Fibroblast of lung (primary cell): ENCODE measurements around the gene EFHC1. TPM values are rescaled to one million over a fixed set of nuclear protein-coding genes. Genes with fewer than 3 reads are reported as not detected.
A peak's percentile ranks its signal among the peaks of the same experiment; 100 is the strongest.

ENCODE experiments used
- DNase-seq, 2 donors: peaks; one replicate each; pipeline versions ENCODE4 v3.0.0 to v3.0.0-alpha.2; 2010; ENCODE audit warnings: low read depth in 2 of 2
- H2AFZ ChIP-seq: 2 replicates; pipeline ENCODE4 v1.5.1; 2012; ENCODE audit warnings: low read length, control low read depth, inconsistent platforms
- H3K27ac ChIP-seq: 2 replicates; pipeline ENCODE4 v1.5.1; 2011; ENCODE audit warnings: low read length, control low read depth; ENCODE audit not compliant: insufficient read depth
- H3K27me3 ChIP-seq: 2 replicates; pipeline ENCODE4 v1.5.1; 2011; ENCODE audit warnings: mild to moderate bottlenecking, low read length; ENCODE audit not compliant: control insufficient read depth, insufficient read depth
- H3K36me3 ChIP-seq: 2 replicates; pipeline ENCODE4 v1.5.1; 2011; ENCODE audit warnings: low read length; ENCODE audit not compliant: control insufficient read depth, insufficient read depth
- H3K4me1 ChIP-seq: 2 replicates; pipeline ENCODE4 v1.5.1; 2011; ENCODE audit warnings: low read length; ENCODE audit not compliant: control insufficient read depth, insufficient read depth; ENCODE audit errors: extremely low read depth
- H3K4me2 ChIP-seq: 2 replicates; pipeline ENCODE4 v1.5.1; 2011; ENCODE audit warnings: low read length, control low read depth; ENCODE audit not compliant: insufficient read depth; ENCODE audit errors: extremely low read depth
- H3K4me3 ChIP-seq, 4 experiments: fragments of 200-600 bp in 1 of 4; sonication (generic) in 1 of 4; replicated peaks in 1 of 4; 2 replicates each; pipeline ENCODE4 v1.5.1; 2011 to 2016; ENCODE audit warnings: low read length in 4 of 4, low read depth in 3 of 4, mild to moderate bottlenecking in 3 of 4, control low read depth in 2 of 4, inconsistent platforms in 1 of 4, mixed read lengths in 1 of 4; ENCODE audit not compliant: insufficient read depth in 1 of 4; ENCODE audit errors: control extremely low read depth in 1 of 4
- H3K79me2 ChIP-seq: 2 replicates; pipeline ENCODE4 v1.5.1; 2012; ENCODE audit warnings: mild to moderate bottlenecking, low read length, inconsistent platforms; ENCODE audit not compliant: control insufficient read depth, insufficient read depth
- H3K9ac ChIP-seq: 2 replicates; pipeline ENCODE4 v1.5.1; 2011; ENCODE audit warnings: mild to moderate bottlenecking, low read length, control low read depth; ENCODE audit not compliant: insufficient read depth
- H3K9me3 ChIP-seq: 2 replicates; pipeline ENCODE4 v1.5.1; 2012; ENCODE audit warnings: low read depth, low read length; ENCODE audit not compliant: control insufficient read depth, insufficient read depth
- H4K20me1 ChIP-seq: 2 replicates; pipeline ENCODE4 v1.5.1; 2011; ENCODE audit warnings: low read length; ENCODE audit not compliant: control insufficient read depth, insufficient read depth; ENCODE audit errors: extremely low read depth
- CTCF ChIP-seq, 2 donors: IDR thresholded peaks in 1 of 2; conservative IDR thresholded peaks in 1 of 2; 1 replicate in 1 of 2; 2 replicates in 1 of 2; pipeline ENCODE4 v1.5.1; 2011 to 2012; ENCODE audit warnings: low read length in 2 of 2, control low read depth in 1 of 2, inconsistent platforms in 1 of 2, low read depth in 1 of 2, mild to moderate bottlenecking in 1 of 2
- EZH2 ChIP-seq: IDR thresholded peaks from 2 replicates; pipeline ENCODE4 v1.5.1; 2012; ENCODE audit warnings: low read length, control low read depth, mild to moderate bottlenecking; ENCODE audit errors: missing control alignments
- polyA plus RNA-seq, 2 donors: library from polyadenylated mRNA; depleted of rRNA in 1 of 2; stranded (reverse) in 1 of 2; unstranded in 1 of 2; fragments of >200 nt; gene quantifications; 2 replicates each; pipeline ENCODE4 v1.2.1, GENCODE V29; 2011 to 2012; ENCODE audit warnings: missing spikeins in 1 of 2
- total RNA-seq: library from RNA; depleted of rRNA; stranded (reverse); fragments of >200 nt; gene quantifications from 2 replicates; pipeline ENCODE4 v1.2.1, GENCODE V29; 2014

The EFHC1 gene
- total and polyA plus RNA-seq, 2 donors (not counting 1 experiment from before 2014, with no cell fraction given) = 29.4 to 32.9 TPM

DNA sequence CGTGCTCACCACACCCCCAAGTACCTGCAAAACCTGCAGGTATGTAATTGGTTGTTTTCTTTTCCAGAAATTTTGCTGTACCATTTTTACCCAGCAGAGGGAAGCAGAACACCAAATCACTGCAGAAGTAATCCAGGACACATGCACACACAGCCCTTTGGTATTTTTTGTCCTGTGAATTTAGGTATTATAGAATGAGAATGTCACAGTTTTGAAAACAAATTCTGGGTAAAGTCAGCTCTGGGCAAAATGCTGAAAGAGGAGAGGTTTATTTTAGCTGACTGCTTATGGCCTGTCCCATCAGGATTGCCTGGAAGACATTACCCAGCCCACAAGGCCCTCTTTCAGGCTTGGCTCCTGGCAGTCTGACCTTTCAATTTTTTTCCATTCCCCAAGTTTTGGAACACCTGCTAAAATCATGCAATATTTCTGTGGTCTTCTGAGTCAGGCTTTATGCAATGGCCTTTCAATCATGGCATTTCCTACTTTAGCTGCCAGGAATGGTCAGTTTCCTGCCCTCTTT, 3.5 kb upstream of the EFHC1 start:
- Histone ChIP-seq H3K79me2 (peaks cover 5% of the 10 kb centered on the region), H3K36me3 (no peaks in the 10 kb centered on the region), H3K27me3 (no peaks in the 10 kb centered on the region), H3K4me3 (no peak overlapping the region), H3K4me1 (peaks cover 12% of the 10 kb centered on the region), H3K27ac (peak overlapping the region; percentile 44), H3K4me2 (no peak overlapping the region), H4K20me1 (no peaks in the 10 kb centered on the region), H2AFZ (no peak overlapping the region), H3K9me3 (no peaks in the 10 kb centered on the region), H3K9ac (no peak overlapping the region)
- peak; percentile 66 to 78 for DNase-seq
- TF ChIP-seq EZH2 (no peak), CTCF (conservative IDR thresholded peaks at IDR 0.05 in 1 of 2, IDR thresholded peaks at IDR 0.05 in 1 of 2; ENCODE audit: low read depth in 1 of 2, low read length in 2 of 2) (peak; percentile 73 to 79)

DNA sequence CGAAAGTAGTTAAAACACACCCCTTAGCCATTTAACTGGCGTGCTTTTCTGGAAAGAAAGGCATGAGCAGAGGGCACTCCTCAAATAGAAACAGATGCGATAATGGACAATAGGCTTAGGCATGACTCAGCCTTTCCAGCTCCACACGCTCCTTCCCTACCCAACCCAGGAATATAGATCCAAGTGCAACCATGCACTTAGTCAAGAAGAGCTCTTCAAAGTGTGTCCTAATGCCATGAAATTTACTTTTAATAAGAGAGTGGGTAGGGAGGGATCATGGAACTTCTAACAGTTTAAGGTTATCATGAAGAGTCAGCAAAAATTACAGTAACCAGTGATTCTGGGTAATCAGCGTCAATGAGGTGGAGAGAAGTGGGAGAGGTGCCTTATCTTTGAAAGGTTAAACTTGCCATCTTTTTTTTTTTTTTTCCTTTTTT, 2.4 kb upstream of the EFHC1 start:
- Histone ChIP-seq H4K20me1 (no peaks in the 10 kb centered on the region), H2AFZ (no peak overlapping the region), H3K79me2 (peaks cover 9% of the 10 kb centered on the region), H3K9me3 (no peaks in the 10 kb centered on the region), H3K27ac (peak overlapping the region; percentile 44), H3K9ac (no peak overlapping the region), H3K4me1 (peaks cover 14% of the 10 kb centered on the region), H3K4me3 (no peak overlapping the region), H3K4me2 (no peak overlapping the region), H3K36me3 (no peaks in the 10 kb centered on the region), H3K27me3 (no peaks in the 10 kb centered on the region)
- no peak for TF ChIP-seq EZH2
- no peak for TF ChIP-seq CTCF (conservative IDR thresholded peaks at IDR 0.05 in 1 of 2, IDR thresholded peaks at IDR 0.05 in 1 of 2; ENCODE audit: low read depth in 1 of 2, low read length in 2 of 2)
- peak; percentile 69 to 90 for DNase-seq

- Histone ChIP-seq H3K36me3 (no peaks in the 10 kb centered on the region), H4K20me1 (no peaks in the 10 kb centered on the region), H3K9me3 (no peaks in the 10 kb centered on the region), H3K27ac (no peak overlapping the region), H2AFZ (no peak overlapping the region), H3K4me1 (peaks cover 14% of the 10 kb centered on the region), H3K4me3 (no peak overlapping the region), H3K4me2 (no peak overlapping the region), H3K9ac (no peak overlapping the region), H3K79me2 (peaks cover 9% of the 10 kb centered on the region), H3K27me3 (no peaks in the 10 kb centered on the region)
- no peak for TF ChIP-seq EZH2
- no peak for TF ChIP-seq CTCF (conservative IDR thresholded peaks at IDR 0.05 in 1 of 2, IDR thresholded peaks at IDR 0.05 in 1 of 2; ENCODE audit: low read depth in 1 of 2, low read length in 2 of 2)
- no peak for DNase-seq
Observed at GRCh38 chr6:52418606-52419005, 1.5 kb upstream of the EFHC1 start.
